Measurements from ENCODE around the gene HGD.

Gene HGD

GRCh38 chr3:120708408-120708807, 26.4 kb upstream of the HGD start:
- in situ Hi-C loops (cut with HindIII; ENCODE audit: low sequenced_read_pairs) = no loop called here
- TF ChIP-seq CTCF (IDR thresholded peaks at IDR 0.05; ENCODE audit: low read depth, low read length, missing control alignments) = no peak
- no peak overlapping the region for H3K4me3 ChIP-seq (ENCODE audit: low read depth, low read length)
- no peak for DNase-seq (ENCODE audit: low read depth)

DNA sequence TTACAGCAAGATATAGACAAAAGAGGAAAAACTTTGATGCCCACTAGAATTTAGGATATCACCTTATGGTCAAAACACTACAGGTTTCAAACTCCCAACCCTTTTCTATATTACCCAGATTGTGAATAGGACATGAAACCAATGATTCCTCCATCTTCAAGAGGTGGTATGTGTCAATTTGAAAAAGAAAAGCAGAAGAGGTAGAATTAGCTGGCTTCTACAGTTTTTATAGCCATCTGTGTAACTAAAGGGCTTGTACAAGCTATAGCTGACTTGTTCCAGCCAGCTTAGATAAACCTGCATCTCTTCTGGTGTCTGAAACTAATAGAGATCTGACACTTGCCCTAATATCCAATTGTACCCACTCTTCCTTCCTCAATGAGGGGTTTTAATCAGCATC, 24.9 kb upstream of the HGD start:
- TF ChIP-seq CTCF (IDR thresholded peaks at IDR 0.05; ENCODE audit: low read depth, low read length, missing control alignments) = no peak
- in situ Hi-C loops (cut with HindIII; ENCODE audit: low sequenced_read_pairs) = no loop called here
- DNase-seq (ENCODE audit: low read depth) = no peak

GRCh38 chr3:120705884-120706582, 24.0 kb upstream of the HGD start:
- in situ Hi-C loops (cut with HindIII; ENCODE audit: low sequenced_read_pairs) = no loop called here
- TF ChIP-seq CTCF (IDR thresholded peaks at IDR 0.05; ENCODE audit: low read depth, low read length, missing control alignments) = no peak
- no peak overlapping the region for H3K4me3 ChIP-seq (ENCODE audit: low read depth, low read length)
- DNase-seq (ENCODE audit: low read depth) = no peak

More for the DNA sequence above, 24.9 kb upstream of the HGD start:
- no peak overlapping the region for H3K4me3 ChIP-seq (ENCODE audit: low read depth, low read length)

DNA sequence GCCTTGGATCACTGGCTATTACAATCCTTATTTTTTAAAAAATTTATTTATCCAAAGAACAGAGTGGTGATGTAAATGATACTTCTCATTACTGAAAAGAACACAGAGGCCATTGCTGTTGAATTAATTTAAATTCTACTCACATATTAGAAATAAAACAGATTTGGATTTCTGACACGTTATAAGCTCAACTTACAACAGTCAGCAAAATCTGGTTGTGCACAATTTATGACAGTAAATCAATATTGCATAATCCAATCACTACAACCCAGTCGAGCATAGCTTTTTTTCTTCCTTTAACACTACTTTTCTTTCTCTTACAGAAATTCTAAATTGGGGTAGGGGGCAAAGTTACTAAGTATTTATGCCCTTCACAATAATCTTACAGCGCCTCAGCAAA, 17.3 kb upstream of the HGD start:
- no peak for TF ChIP-seq CTCF (IDR thresholded peaks at IDR 0.05; ENCODE audit: low read depth, low read length, missing control alignments)
- in situ Hi-C loops (cut with HindIII; ENCODE audit: low sequenced_read_pairs) = no loop called here

GRCh38 chr3:120693439-120694171, 11.6 kb upstream of the HGD start:
- no peak for TF ChIP-seq CTCF (IDR thresholded peaks at IDR 0.05; ENCODE audit: low read depth, low read length, missing control alignments)
- no peak for DNase-seq (ENCODE audit: low read depth)
- in situ Hi-C loops (cut with HindIII; ENCODE audit: low sequenced_read_pairs) = no loop called here
- no peak overlapping the region for H3K4me3 ChIP-seq (ENCODE audit: low read depth, low read length)

More for the DNA sequence above, 17.3 kb upstream of the HGD start:
- DNase-seq (ENCODE audit: low read depth) = no peak
- no peak overlapping the region for H3K4me3 ChIP-seq (ENCODE audit: low read depth, low read length)

- no peak overlapping the region for H3K4me3 ChIP-seq (ENCODE audit: low read depth, low read length)
- no peak for DNase-seq (ENCODE audit: low read depth)
- in situ Hi-C loops (cut with HindIII; ENCODE audit: low sequenced_read_pairs) = no loop called here
- TF ChIP-seq CTCF (IDR thresholded peaks at IDR 0.05; ENCODE audit: low read depth, low read length, missing control alignments) = no peak
Measured at GRCh38 chr3:120689395-120689794, 7.4 kb upstream of the HGD start.
